Esophagus (tissue), 2 donors: ENCODE measurements around the gene HDAC11. TPM values are rescaled to one million over a fixed set of nuclear protein-coding genes. Genes with fewer than 3 reads are reported as not detected.

ENCODE experiments used
- H3K27ac ChIP-seq, 2 donors: one replicate each; pipeline ENCODE4 v1.5.1; 2013; ENCODE audit warnings: low read depth in 2 of 2, mild to moderate bottlenecking in 2 of 2, inconsistent platforms in 1 of 2, low read length in 1 of 2, moderate library complexity in 1 of 2
- H3K27me3 ChIP-seq, 2 donors: one replicate each; pipeline ENCODE4 v1.6.1; 2013; ENCODE audit warnings: low read length in 2 of 2, control low read depth in 1 of 2, mild to moderate bottlenecking in 1 of 2; ENCODE audit not compliant: insufficient read depth in 2 of 2, control insufficient read depth in 1 of 2
- H3K36me3 ChIP-seq, 2 donors: one replicate each; pipeline ENCODE4 v1.6.1; 2013; ENCODE audit warnings: low read length in 1 of 2; ENCODE audit not compliant: control insufficient read depth in 2 of 2, insufficient read depth in 2 of 2
- H3K4me1 ChIP-seq, 2 donors: one replicate each; pipeline ENCODE4 v1.6.1; 2013; ENCODE audit warnings: low read length in 1 of 2; ENCODE audit not compliant: control insufficient read depth in 2 of 2, insufficient read depth in 2 of 2
- H3K4me3 ChIP-seq, 2 donors: one replicate each; pipeline ENCODE4 v1.5.1; 2013; ENCODE audit warnings: low read length in 2 of 2, mild to moderate bottlenecking in 2 of 2, low read depth in 1 of 2, moderate library complexity in 1 of 2
- H3K9me3 ChIP-seq, 2 donors: one replicate each; pipeline ENCODE4 v1.6.1; 2013; ENCODE audit warnings: mild to moderate bottlenecking in 2 of 2, low read depth in 1 of 2, low read length in 1 of 2, moderate library complexity in 1 of 2; ENCODE audit not compliant: control insufficient read depth in 2 of 2, insufficient read depth in 1 of 2
- WGBS, 2 donors: extraction: QIAGEN DNeasy Blood & Tissue Kit; methylation state at CpG; one replicate each; pipeline ENCODE4 v1.1.7; 2013; 5-methylcytosine and 5-hydroxymethylcytosine counted together
- polyA plus RNA-seq, 2 donors: library from polyadenylated mRNA; stranded (reverse); fragments of 200-250 nt; gene quantifications; one replicate each; pipeline ENCODE4 v1.2.3, GENCODE V29; 2013
- donor health status: healthy with polysubstance abuse.
- donor health status: Bipolar disorder and iron deficiency.

The HDAC11 gene
- polyA plus RNA-seq, 2 donors, result 12.9 TPM

DNA sequence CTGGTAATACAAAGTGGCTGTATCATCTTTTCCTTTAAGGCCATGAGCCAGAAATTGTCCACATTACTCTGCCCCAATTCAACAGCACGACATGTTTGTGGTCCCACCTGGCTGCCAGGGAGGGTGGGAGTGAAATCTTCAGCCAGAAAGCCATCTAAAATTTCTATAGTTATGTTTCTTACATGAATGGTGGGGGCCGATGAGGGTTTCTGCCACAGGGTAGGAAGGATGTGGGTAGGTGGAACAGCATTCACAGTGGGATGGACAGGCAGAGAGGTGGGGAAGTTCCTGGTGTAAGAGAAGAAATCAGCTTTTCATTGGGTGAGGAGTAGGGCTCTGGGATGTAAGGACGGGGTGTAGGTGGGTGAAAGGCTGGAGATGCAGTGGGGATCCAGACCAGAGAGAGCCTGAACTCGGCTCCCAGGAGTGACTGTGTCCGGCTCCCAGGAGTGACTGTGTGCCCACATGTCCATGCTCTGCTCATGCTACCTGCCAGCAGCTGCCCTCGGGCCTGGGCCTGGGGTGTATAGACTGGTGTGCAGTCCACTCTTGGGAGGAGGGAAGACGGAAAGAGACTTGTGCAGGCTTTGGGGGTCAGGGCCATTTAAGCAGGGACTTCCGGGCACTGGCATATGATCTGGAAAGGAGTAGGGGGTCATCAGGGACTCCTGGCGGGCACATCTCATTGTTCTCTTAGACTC is 65.0 kb downstream of the HDAC11 start:
- H3K4me3 ChIP-seq, result no peak overlapping the region

DNA sequence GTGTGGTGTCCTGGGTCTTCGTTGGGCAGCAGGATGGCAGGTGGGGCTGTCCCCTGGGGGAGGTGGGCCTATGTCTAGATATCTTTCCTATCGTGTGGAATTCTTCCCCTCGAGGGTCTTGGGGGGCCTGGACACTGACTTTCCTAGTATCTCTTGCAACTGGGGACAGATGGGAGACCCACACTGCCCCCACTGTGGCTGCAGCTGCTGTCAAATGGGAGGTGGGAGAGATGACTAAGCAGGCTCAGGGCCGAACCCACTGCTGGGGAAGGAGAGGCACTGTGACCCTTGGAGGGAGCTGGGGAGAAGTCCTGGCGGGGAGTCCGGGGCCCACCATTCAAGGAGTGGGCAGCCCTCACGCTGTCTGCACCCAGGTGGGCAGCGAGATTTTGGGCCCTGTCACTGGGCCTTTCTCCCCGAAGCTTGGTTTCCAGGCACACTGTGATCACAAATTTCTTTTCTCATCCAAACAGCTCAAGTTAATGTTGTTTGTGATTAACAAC is 65.9 kb downstream of the HDAC11 start:
- Histone ChIP-seq H3K27ac (peak overlapping the region in 1 of 2 donors; percentile 0), H3K36me3 (no peaks in the 10 kb centered on the region), H3K9me3 (peaks cover 0 to 7% of the 10 kb centered on the region in 2 donors), H3K4me3 (no peak overlapping the region), H3K27me3 (no peaks in the 10 kb centered on the region), H3K4me1 (peaks cover 4 to 10% of the 10 kb centered on the region in 2 donors)
- 83 to 85% methylated on average over 9 of the region's 9 CpGs for WGBS, 2 donors

More for the DNA sequence above, 65.0 kb downstream of the HDAC11 start:
- H3K9me3 ChIP-seq, result peaks cover 0 to 7% of the 10 kb centered on the region in 2 donors
- 60 to 65% methylated on average over 9 of the region's 9 CpGs for WGBS, 2 donors
- peaks cover 4 to 10% of the 10 kb centered on the region in 2 donors for H3K4me1 ChIP-seq
- H3K27me3 ChIP-seq, result no peaks in the 10 kb centered on the region
- no peak overlapping the region for H3K27ac ChIP-seq
- H3K36me3 ChIP-seq, result no peaks in the 10 kb centered on the region

DNA sequence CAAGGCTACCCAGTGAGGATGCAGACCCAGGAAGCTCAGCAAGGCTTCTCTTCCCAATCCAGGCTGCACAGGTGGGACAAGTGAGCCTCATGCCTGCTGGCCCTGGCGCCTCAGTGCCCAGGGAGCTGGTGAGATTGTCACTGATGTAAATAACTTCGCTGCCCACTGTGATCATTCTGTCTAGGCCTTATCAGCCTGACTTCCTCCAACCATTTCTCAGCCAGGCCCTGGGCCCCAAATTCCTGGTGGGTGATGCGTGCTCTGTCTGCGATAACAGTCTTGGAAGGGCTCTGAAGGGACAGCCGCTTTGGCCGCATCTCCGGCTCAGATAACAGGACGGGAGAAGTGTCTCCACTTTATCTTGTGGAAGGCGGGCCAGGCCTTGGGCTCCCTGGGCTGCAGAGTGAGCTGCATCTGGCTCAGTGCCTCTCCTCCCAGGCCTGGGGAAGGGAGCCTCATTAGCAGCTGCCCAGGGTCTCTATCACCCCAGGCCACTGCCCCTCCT is 66.6 kb downstream of the HDAC11 start:
- H3K27ac ChIP-seq, result no peak overlapping the region
- no peaks in the 10 kb centered on the region for H3K36me3 ChIP-seq

DNA sequence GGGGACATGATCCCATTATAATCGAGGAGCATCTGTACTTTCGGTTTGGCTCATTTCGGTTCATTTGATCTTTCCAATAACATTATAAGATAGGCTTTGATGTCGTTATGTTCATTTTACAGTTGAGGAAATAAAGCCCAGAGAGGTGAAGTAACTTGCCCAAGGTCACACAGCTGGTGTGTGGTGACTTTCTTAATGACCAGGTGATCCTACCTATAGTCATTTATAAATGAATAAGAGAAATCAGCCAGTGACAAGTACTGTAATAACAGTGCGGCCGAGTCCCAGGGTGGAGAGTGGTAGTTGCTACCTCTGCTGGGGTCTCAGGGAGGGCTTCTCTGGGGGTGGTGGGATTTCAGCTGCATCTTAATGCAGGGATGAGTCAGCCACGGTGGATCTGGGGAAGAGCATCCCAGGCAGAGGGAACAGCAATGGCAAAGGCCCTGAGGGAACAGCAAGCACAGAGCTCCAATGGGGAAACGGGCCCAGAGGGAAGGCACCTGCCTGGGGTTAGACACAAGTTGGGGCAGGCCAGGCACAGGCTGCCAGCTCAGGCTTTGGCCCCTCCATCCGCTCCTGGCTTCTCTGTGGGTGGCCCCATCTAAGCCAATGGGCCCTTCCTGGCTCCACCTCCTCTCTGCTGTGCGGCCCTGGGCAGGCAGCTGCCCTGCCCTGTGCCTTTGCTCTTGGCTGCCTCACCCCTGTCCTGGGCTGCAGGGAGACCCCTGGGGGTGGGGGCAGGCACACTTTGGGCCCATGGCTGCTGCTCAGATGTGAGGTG is 67.7 kb downstream of the HDAC11 start:
- H3K27me3 ChIP-seq, result no peaks in the 10 kb centered on the region

More for the DNA sequence above, 66.6 kb downstream of the HDAC11 start:
- Histone ChIP-seq H3K4me1 (peaks cover 4 to 10% of the 10 kb centered on the region in 2 donors), H3K4me3 (no peak overlapping the region), H3K9me3 (peaks cover 0 to 2% of the 10 kb centered on the region in 2 donors), H3K27me3 (no peaks in the 10 kb centered on the region)
- 69 to 85% methylated on average over 9 of the region's 9 CpGs for WGBS, 2 donors

DNA sequence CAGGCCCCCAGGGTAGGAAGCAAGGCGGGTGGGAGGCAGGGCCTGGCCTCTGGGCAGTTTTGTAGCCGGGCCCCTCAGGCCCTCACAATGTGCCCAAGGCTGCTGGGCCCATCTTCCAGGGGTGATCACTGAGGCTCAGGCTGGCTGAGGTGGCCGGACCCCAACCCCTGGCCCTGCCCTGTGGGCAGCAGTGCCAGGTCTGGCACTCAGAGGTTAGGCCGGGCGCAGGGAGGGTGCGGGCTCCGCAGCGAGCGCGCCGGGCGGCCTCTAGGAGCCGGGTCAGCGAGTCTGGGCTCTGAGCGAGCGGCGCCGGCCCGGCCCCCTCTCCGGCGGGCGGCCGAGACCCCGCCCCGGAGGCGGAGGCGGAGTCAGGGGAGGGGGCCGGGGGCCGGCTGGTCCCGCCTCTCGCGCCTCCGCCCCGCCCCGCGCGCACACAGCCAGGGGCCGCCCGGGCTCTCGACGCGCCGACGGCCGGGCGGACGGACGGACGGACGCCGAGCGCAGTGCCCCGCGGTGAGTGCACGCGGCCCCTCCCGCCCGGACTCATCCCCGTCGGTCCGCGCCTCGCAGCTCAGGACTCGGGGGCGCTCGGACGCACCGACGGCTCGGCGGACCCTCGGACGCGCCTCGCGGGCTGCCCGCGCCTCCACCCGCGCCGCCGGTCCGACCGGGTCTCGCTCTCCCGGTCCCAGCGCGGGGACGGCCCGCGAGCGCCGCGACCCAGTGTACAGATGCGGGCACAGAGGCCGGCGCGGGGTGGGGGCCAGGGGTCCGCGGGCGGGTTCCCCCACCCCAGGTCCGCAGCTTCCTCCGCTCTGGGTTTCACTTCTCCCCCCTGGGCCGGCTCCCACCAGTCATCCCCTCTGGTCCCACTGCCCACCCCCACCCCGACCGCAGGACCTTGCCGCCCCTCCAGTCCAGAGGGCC is 68.9 kb downstream of the HDAC11 start, which contains the start of gene FBLN2:
Gene FBLN2 (plus strand): TSS at position 430 of the 927 bp plus-strand sequence. CDS start 21,231 bp downstream, outside the sequence.
- Histone ChIP-seq H3K36me3 (no peaks in the 10 kb centered on the region), H3K27ac (peak within 1 kb of the TSS; percentile 4 to 28), H3K4me3 (peak within 1 kb of the TSS; percentile 30 to 34), H3K9me3 (no peaks in the 10 kb centered on the region), H3K4me1 (peaks cover 4 to 14% of the 10 kb centered on the region in 2 donors), H3K27me3 (no peaks in the 10 kb centered on the region)
- 7 to 10% methylated on average over 35 to 107 of the region's 107 CpGs for WGBS, 2 donors

More for the DNA sequence above, 67.7 kb downstream of the HDAC11 start:
- 71 to 73% methylated on average over 10 of the region's 10 CpGs for WGBS, 2 donors
- Histone ChIP-seq H3K4me3 (no peak overlapping the region), H3K27ac (no peak overlapping the region), H3K4me1 (peaks cover 4 to 12% of the 10 kb centered on the region in 2 donors), H3K9me3 (peaks cover 0 to 2% of the 10 kb centered on the region in 2 donors), H3K36me3 (no peaks in the 10 kb centered on the region)

DNA sequence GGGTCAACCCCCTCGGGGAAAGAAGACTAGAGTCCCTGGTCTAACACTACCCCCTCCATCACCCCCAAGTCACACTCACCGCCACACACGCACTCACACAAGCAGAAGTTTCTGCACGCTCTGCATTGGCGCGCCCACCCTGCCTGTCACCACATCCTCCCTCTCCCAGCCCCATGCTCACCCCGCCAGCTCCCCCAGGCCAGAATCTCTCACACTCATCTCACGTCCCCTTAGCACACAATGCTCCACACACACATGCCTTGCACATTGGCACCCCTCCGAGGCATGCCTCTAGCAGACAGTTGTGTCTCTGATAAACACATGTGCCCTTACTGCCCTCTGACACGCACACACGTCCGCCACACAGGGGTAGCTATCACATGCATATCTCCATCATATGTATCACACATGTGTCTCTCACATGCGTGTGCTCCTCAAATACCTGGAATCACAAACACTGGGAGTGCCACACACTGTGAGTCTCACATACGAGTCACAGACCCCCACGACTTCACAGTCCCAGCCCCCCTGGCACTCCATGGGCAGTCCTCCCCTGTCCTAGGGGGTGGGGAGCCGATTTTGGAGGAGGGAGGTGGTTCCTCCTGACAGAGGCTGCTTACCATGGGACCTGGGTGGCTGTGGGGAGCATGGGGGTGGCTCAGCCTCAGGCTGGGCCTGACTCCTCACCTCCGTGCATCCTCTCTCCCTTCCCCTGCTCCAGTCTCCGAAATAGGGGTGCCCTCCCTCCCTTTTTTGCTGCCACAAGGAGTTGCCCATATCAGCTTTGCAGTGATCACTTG is 69.7 kb downstream of the HDAC11 start:
- whole genome bisulfite sequencing, 2 donors, result 68 to 70% methylated on average over 17 to 18 of the region's 18 CpGs
- H3K9me3 ChIP-seq, result no peaks in the 10 kb centered on the region
- H3K36me3 ChIP-seq, result no peaks in the 10 kb centered on the region
- no peaks in the 10 kb centered on the region for H3K27me3 ChIP-seq
- H3K4me1 ChIP-seq, result peaks cover 4 to 10% of the 10 kb centered on the region in 2 donors
- H3K4me3 ChIP-seq, result peak overlapping the region; percentile 30 to 34
- no peak overlapping the region for H3K27ac ChIP-seq

DNA sequence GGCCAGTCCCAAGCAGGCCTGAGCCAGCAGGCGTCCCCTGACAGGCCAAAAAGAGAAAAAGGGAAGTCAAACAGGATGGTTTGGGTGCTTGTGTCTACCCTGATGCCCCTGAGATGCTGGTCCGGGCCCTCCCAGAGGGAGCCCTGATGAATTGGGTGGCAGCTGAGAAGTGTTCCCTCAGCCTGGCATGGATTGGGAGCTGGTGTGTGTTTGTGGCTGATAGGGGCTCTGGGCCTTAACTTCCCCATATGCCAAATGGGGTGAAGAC is 70.3 kb downstream of the HDAC11 start:
- H3K27me3 ChIP-seq, result no peaks in the 10 kb centered on the region
- H3K4me1 ChIP-seq, result peaks cover 4 to 10% of the 10 kb centered on the region in 2 donors
- peak overlapping the region in 1 of 2 donors; percentile 30 for H3K4me3 ChIP-seq
- no peak overlapping the region for H3K27ac ChIP-seq
- no peaks in the 10 kb centered on the region for H3K9me3 ChIP-seq
- H3K36me3 ChIP-seq, result no peaks in the 10 kb centered on the region
- 63 to 71% methylated on average over 2 of the region's 2 CpGs for WGBS, 2 donors

DNA sequence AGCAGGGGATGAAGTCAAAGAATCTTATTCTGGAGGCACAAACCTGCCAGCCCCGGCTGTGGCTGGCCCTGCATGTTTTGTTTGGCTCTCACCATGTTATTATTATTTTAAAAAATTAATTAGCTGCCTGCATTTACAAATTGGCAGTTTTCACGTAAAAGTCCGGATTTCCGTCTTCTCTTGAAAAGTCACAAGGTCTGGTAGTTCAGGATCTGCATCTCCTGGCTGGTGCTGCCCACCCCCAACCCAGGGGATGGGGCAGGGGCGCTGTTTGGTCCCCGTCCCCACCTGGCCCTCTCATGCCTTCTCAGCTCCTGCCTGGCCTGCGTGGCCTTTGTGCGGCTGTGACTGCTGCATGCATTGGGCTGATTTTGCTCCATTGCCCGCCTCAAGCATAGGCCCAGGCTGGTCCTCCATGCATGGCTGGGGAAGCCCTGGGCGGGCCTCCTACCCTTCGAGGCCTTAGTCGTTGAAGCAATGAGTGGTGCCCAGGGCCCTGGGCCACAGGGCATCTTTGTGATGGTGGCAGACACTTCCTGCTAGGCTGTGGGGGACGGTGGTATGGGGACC is 70.8 kb downstream of the HDAC11 start:
- H3K4me3 ChIP-seq, result peak overlapping the region in 1 of 2 donors; percentile 3
- H3K27me3 ChIP-seq, result no peaks in the 10 kb centered on the region
- no peaks in the 10 kb centered on the region for H3K9me3 ChIP-seq
- no peaks in the 10 kb centered on the region for H3K36me3 ChIP-seq
- peaks cover 4 to 10% of the 10 kb centered on the region in 2 donors for H3K4me1 ChIP-seq
- H3K27ac ChIP-seq, result no peak overlapping the region
- WGBS, 2 donors, result 74 to 76% methylated on average over 13 of the region's 13 CpGs
